GM19463 (cell line): ENCODE results near the gene SPRED2.

ENCODE experiments used
- ATAC-seq: cut with Tn5 transposase; IDR thresholded peaks from one replicate; pipeline ENCODE4 v1.9.1; 2021; ENCODE audit warnings: mild to moderate bottlenecking, moderate library complexity; ENCODE audit not compliant: unreplicated experiment

Gene SPRED2

DNA sequence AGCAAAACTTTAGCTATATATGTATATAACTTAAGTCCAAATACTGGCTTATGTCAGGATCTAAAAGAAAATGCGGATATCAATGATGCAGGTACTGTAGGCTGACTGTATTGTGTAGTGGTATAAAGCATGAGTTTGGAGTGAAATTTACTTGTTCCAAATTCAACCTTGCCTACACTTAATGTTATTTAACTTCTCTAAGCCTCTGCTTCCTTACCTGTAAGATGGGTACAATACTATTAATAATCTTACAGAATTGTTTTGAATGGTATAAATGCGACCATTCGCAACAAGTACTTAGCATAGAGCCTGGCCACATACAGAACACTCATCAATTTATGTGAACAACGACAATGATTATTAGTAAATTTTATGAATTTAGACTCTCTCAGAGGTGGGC is 62.4 kb downstream of the SPRED2 start:
- ATAC-seq, result no peak

DNA sequence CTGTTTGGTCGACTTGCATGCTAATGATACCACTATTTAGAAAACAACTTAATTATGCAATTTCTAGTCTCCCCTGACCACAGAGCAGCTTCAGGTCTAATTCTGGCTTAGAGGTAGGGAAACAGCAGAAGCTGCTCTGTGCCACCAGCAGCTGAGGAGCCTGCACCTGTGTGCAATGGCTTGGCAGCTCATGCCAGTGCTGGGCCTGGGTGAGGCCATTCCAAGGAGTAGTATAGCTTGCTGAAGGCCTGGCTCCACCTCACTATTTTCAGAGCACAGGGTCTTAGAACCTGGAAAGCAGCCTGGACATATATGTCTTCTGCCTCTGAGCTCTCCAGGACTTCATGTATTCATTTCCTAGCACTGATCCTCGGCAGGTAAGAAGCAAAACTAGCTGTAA is 62.8 kb downstream of the SPRED2 start:
- no peak for ATAC-seq

DNA sequence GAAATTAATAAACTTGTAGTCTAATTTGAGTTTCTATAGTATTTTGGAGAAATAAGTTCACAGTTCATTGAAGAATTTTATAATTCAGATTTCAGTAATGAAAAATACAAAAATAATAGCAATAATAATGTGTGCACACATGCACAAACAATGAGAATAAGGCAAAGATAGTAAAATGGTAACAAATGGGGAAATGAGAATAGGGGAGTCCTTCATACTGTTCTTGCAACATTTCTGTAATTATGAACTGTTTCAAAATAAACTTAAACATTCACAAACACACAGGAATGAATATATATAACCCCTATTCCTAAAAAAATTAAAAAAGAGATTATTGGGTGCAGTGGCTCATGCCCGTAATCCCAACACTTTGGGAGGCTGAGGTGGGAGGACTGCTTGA is 63.9 kb downstream of the SPRED2 start:
- ATAC-seq, result no peak

DNA sequence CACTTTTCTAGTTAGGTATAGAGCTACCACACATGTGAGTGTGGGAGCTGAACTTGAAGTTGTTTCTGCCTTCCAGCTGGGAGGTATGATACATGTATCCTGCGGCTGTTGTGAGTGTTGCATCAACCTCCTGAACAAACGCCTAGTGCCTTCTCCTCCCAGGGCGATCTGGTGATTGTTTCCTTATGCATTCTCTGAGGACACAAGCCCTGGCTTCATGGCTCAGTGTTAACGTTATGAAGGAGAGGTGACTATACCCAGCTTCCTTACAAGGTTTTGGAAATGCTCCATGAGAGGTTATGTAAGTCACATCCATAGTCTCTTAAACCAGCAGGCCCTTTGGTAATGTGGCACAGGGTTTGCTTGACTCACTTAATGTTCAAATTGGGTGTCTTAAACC is 64.9 kb downstream of the SPRED2 start:
- ATAC-seq, result no peak

DNA sequence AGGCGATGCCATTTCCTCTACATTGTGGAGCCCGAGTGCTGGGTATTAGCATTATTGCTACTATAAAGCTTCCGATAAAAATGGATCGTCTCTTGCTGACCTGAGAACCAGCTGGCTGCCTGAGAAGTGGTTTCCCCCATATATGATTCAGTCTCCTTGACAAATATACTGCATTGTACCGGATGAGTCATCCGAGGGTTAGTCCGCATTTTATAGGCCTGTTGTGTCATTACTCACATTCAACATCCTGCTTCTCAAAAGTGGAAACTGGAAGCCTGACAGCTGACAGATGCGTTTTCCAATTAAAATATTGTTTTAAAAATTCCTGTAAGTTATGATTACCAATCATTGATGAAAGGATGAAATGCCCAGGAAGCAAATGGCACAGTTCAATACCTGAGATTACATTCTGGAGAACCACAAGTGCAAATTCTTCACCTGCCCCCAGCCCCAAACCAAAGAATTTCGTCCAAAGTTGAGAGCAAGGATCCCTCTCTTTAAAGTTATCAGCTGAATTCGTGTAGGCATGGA is 65.7 kb downstream of the SPRED2 start:
- peak; percentile 54 for ATAC-seq

DNA sequence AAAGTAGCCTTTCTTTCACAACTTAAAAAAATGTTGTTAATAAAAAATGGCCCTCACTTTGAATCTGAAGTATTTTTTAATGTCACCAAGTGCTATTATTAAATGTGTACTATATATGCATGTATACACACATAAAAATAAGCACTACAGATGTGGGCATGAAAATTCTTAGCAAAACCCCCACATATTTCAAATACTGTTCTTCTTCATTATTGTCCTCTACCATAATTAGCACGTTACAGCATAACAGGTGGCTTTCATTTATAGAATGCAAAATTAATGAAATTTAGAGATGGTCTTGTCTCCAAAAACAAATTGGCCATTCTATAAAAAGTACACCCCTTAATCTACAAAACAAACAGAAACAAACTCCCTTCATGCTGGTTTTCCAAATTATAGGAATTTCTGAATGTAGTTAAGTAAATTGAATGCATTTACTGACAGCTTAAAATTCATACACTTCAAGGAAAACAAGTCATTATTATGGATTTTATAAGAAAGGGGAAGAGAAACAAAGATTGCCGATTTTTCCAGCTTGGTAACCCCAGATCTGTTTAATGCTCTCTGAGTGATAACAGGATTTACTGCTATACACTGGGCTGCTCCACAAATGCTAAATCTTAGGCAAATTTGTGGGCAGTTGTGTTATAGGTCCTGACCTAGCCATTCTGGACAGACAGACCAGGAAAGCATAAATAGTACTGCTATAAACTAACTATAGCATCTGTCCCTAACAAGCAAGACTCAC is 67.2 kb downstream of the SPRED2 start:
- ATAC-seq, result no peak

DNA sequence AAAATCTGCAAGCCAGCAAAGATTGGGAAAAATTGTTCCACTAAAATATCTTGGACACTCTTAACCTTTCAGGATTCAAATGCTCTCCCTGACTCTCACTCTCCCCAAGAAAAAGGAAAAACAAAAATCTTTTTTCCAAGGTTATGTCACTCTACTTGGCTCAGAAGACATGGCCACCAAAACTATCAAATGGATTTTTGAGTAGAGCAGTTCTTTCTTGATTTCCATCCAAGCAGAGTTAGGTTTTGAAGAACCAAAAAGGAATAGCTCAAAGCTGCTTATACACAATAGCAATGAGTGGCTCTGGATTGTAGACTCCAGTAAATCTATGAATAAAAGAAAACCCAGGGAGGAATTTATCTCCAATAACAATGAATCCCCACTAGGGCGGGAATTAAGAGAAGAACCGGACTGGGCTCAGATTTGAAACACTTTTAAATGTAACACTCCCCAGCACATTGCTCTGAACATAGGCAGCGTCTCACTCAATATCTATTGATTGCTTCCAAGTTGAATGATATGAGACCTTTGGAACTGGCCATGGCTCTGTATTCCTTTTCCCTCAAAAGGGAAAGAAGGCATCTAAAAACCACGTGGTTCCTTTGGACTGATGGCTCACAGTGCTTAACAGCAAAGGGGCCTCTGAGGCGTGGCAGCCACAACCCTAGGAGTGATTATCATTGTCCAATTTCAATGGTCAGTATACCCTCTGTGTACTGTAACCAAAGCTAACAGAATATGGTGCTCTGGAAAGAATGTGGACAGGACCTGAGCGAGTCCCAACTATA is 68.3 kb downstream of the SPRED2 start:
- ATAC-seq, result no peak

DNA sequence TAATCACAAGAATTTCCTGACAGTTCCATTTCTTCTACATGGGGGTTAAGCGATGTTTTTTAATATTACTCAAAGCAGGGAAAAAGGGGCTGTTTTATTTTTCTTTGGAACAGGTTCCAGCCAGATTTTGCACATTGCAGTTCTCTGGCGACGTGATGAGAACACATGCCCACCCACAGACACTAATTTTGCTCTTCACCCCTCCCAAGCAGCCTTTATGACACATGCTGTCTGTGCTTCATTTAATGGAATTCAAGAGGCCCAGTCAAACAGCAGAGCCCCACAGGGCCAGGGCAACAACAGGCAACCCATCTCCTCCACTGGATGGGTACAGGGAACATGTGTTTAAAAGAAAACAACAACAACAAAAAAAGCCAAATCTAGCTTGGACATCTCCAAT is 70.8 kb downstream of the SPRED2 start:
- ATAC-seq, result no peak

DNA sequence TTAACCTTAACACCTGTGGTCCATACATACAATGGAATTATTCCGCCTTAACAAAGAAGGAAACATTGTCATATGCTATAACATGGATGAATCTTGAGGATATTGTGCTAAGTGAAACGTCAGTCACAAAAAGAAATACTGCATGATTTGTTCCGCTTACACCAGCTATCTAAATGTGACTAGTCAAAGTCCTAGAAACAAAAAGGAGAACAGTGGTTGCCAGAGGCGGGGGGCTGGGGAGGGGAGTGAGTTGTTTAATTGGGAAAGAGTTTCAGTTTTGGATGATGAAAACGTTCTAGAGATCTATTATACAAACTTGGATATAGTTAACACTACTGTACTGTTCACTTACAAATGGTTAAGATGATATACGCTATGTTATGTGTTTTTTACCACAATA is 72.0 kb downstream of the SPRED2 start:
- ATAC-seq, result no peak

DNA sequence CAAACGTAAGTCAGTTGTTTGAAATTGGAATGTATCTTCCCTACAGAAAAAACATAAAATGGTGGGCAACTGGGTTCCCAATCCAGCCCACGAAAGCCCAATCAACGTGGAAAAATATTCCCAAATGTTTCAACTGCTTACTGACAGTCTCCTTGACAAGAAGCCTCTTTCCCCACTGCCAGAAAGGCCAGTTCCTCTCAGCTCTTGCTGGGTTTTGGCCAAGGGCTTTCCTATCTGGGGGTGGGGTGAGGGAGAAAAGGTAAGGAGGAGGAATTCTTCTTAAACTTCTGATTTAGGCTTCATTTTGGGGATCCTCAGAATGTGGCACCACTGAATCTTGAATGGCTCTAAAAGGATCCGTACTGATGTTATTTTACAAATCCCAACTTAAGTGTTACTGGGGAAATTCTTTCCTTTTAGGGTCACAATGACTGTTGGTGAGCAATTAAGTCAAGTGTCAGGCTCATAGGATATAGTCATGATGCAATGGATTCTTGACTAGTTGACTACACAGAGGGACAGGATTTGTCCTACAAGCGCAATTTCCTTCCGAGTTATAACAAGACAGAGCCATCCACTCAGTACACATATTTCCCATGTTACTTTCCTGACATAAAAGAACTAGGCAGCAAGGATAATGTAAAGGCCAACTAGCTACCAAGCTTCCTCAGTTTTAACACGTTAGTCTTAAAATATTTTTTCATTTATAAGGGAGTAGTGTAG is 73.6 kb downstream of the SPRED2 start:
- ATAC-seq, result no peak

DNA sequence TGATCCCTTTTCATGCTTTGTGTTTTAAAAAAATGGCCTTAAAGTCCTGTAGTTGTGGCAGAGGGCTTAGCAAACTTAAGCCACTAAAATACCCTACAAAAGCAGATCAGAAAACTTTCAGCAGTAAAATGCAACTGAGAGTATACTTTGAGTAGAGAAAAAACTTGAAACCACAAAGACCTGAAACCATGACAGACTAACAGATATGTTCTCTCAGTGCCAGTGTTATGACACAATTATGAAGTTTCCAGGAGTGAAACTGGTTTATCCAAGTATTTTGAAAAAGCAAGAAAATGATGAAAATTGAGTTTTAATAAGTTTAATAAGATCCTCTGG is 74.5 kb downstream of the SPRED2 start:
- ATAC-seq, result peak; percentile 84

DNA sequence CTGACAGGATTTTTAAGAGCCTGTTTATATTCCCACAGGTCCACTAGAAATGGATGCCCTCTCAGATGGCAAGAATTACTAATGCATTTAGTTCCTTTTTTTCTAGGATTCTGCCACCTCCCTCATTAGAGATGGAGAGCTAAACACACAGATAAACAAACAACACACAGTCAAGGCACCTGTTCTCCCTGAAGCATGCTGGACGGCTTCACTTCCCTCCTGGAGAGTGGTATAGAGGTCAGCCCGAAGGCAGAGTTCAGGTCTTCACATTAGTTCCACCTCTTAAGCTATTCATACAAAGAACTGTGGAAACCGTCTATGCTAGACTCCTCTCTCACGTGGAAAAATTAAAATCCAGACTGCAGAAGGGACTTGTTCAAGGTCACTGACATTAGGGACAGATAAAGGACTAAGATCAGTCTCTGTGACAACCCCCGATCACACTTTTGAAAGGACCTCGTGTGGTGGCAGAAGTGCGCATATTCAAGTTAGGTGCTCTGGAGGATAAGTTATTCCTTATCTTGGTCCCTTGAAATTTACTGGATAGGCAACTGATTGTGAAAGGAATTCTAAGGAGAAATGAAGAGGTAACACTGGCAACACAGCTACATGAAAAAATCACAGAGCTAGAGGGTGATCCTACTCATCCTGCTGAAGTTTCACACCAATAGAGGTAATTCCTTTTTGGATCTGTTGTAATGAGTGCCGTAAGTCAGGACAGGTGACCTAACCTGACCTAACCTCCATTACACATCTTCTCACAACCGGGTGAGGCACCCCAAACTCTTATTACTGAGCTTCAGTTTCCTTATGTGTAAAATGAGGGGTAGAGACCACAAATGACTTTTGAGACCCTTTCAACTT is 75.1 kb downstream of the SPRED2 start:
- peak; percentile 43 for ATAC-seq

DNA sequence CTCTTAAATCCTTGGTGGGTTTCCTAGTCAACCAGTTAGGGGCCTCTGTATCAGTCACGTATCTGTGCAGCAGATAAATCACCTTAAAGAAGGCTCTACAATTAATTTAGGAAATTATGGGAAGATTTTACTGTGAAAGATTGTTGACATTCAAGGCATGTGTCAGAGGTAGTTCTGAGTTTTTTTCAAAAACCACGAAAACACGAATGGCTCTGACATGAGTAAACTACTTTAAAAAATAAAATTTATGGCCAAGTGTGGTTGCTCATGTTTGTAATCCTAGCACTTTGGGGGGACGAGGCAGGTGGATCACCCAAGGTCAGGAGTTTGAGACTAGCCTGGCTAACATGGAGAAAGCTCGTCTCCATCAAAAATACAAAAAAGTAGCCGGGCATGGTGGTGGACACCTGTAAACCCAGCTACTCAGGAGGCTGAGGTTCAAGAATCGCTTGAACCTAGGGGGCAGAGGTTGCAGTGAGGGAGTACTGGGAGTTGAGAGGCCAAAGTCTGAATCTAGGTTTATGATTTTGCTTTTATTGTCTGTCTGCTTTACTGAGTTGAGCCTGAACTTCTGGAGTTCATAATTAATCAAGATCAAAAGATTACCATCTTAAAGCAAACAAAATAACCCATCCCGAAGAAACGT is 77.1 kb downstream of the SPRED2 start:
- ATAC-seq, result no peak

DNA sequence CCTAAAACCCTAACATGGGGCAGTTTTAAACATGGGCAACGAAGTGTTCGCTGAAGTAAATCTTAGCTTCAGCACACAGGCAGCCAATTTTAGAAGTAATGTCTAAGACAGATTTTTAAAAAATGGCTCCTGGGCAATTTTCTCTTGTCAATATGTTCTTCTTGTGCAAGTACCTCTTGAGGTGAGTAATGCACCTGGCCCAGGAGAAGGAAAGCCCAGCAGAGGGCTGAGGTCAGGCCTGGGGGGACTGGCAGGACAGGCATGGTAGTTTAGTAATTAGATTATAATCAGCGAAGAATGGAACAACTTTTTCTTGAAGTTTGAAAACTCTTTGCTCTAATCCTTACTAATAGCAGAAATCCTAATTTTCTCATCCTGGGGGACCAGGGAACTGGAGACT is 77.6 kb downstream of the SPRED2 start:
- ATAC-seq, result no peak

DNA sequence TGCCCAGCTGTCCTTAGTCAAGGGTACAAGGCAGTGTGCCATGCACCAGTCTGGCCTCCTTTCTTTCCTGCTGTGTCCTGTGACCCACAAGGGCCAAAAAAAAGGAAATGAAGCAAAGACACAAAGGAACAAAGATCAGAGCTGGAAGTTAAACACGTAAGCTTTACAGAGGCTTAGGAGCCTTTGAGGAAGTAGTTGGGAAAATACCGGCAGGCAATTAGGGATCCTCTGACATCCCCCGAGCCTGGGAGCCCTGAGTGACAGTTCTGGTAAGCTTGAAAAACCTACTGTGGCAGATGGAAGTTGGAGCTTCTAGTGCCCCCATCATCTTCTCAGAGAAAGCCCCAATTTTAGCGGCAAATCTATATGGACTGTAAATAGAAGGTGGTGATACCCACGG is 78.5 kb downstream of the SPRED2 start:
- no peak for ATAC-seq

DNA sequence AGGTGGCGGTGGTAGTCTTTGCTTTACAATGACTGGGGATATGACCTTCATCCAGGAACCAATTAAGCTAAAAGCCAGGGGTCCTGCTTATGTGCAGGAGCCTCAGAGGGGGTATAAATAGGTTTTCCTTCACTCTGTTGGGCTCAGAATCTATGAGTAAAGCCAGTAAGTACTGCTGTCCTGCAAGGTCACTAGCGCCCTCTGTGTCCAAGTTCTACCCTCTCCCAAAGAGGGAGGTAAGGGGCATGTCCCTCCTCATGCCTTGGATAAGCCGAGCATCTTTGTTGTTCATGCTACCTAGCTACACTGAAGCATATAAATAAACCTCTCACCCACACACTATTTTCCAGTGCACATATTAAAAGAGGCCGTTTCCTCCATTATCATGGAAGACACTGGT is 79.4 kb downstream of the SPRED2 start:
- no peak for ATAC-seq

DNA sequence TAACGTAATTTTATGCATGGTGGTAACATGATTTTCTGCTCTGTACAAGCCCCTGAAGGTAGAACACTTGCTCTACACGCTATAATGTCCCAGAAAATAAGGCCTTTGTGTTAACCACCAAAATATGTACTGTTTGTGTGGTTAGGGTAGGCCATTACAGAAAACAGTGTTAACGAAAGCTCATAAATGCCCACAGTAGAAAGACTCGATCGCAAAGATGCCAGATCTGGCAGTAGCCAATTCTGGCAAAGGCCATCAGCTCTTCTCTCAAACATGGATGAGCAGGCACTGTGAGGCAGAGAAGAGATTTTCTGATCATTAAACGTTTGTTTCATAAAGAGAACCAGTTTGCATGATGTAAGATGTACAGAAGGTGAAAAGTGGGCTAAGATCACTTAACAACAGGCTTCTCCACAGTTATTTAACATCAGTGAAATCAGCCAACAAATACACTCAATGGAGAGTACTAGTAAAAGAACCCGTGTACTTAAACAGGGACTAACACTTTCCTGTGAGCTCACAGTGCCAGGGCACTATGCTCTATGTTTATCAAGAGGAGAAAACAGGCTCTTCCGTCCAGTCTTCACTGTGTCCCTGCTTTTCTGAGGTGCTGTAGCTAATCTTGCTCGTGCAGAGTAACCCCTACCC is 80.3 kb downstream of the SPRED2 start:
- ATAC-seq, result no peak

DNA sequence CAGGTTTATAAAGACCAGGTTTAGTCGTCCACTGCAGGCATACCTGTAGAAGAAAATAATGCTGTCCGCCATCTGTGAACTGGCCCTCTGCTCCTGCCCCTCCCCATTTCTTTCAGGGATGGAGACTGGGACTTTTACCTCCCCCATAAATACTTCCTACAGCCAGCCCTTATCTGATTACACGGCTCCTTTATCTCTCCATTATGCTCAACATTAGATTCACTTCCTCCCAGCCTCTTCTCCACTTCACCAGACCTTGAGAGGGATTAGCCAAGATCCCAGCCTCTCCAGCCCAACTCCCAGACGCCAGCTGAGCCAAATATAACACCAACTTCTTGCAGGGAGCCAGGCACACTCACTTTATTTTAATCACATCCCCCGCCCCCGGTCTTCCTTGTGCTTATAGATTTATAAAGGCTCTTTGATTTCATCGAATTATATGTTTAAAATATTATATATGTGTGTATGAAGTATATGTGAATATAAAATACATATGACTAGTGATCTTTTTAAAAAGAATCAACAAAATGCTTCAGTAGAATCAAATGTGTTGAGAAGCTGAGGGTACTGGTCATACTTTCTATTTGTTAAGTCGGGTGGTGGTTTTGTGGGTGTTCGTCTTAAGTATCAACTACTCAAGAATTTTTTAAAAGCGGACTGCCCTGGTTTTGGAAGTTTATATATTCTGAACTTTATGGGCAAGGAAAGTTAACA is 81.0 kb downstream of the SPRED2 start:
- ATAC-seq, result no peak

DNA sequence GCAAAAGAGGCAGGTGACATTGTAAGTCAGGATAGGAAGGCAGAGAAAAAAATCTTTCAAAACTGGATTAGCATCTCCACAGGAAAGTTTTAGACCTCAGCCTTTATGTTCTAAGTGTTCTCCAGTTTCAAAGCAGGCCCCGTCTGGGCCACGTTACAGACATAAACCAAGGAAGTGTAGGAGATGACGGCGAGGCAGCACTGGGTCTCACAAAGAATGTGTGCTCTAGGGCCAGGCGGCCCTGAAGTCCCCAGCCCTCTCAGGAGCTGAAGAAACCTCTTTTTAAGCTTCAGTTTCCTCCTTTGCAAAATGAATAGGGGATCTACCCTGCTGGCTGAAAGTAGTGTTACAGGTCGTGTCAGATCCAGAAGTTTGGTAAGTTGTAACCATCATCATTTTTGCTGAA is 81.7 kb downstream of the SPRED2 start:
- peak; percentile 63 for ATAC-seq
